ENCODE measurements around the gene CFAP251.
"Not testable (repeated sequence)": the region's sequence is repeated elsewhere in the genome, so short reads cannot be mapped to it uniquely, and the experiment has no call there.

The CFAP251 gene

DNA sequence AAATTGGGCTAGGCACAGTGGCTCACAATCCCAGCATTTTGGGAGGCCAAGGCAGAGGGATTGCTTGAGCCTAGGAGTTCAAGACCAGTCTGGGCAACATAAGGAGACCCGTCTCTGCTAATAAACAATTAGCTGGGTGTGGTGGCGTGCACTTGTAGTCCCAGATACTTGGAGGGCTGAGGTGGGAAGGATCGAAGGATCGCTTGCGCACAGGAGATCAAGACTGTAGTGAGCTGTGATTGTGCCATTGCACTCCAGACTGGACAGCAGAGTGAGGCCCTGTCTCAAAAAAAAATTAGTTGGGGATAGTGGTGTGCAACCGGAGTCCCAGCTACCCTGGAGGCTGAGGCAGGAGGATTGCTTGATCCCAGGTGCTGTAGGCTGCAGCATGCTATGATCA, 64.6 kb downstream of the CFAP251 start:
- H3K4me1 ChIP-seq (ENCODE audit: control insufficient read depth, insufficient read depth, low read length) = peaks cover 4% of the 10 kb centered on the region

DNA sequence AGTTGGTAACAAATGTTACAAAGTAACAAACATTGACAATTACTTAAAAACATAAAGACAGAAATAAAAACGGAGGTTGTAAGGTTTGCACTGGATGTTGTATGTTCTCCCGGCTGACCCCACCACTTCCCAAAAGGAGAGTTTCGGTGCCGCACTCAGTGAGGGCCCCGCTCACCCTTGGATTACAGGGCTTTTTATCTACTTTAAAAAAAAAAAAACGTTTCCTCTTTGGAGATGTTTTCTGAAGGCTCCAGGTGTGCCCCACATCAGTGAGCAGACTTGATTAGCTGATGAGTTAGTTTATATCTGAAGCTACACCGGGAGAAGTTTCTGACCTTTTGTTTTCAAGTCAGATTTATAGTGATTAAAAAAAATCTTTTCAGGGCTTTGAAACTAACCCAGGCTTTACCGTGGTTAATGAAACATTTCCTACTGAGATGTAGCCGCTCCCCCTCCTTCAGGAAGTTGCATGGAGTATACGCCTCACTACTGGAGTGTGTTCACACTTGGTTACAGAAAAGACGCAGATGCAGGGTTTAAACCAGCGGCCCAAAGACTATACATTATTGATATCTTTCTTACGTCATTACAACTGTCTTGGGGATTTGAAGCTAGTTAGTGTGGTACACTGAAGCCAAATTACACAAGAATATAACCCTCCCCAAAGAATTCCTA, 65.3 kb downstream of the CFAP251 start:
- Histone ChIP-seq H3K4me3 (ENCODE audit: low read length) (no peak overlapping the region), H3K36me3 (ENCODE audit: insufficient read depth, low read length) (no peaks in the 10 kb centered on the region), H3K4me1 (ENCODE audit: control insufficient read depth, insufficient read depth, low read length) (peaks cover 4% of the 10 kb centered on the region), H3K4me2 (ENCODE audit: low read length) (no peak overlapping the region), H3K27me3 (ENCODE audit: control insufficient read depth, insufficient read depth, low read length) (no peaks in the 10 kb centered on the region), H3K9ac (ENCODE audit: low read depth, low read length) (no peak overlapping the region), H3K9me3 (replicated peaks; ENCODE audit: low read length) (no peaks in the 10 kb centered on the region)

More for the DNA sequence above, 64.6 kb downstream of the CFAP251 start:
- H3K9me3 ChIP-seq (replicated peaks; ENCODE audit: low read length) = no peaks in the 10 kb centered on the region
- no peak overlapping the region for H3K4me2 ChIP-seq (ENCODE audit: low read length)
- no peaks in the 10 kb centered on the region for H3K27me3 ChIP-seq (ENCODE audit: control insufficient read depth, insufficient read depth, low read length)
- no peak overlapping the region for H3K9ac ChIP-seq (ENCODE audit: low read depth, low read length)
- no peaks in the 10 kb centered on the region for H3K36me3 ChIP-seq (ENCODE audit: insufficient read depth, low read length)
- H3K4me3 ChIP-seq (ENCODE audit: low read length) = no peak overlapping the region

DNA sequence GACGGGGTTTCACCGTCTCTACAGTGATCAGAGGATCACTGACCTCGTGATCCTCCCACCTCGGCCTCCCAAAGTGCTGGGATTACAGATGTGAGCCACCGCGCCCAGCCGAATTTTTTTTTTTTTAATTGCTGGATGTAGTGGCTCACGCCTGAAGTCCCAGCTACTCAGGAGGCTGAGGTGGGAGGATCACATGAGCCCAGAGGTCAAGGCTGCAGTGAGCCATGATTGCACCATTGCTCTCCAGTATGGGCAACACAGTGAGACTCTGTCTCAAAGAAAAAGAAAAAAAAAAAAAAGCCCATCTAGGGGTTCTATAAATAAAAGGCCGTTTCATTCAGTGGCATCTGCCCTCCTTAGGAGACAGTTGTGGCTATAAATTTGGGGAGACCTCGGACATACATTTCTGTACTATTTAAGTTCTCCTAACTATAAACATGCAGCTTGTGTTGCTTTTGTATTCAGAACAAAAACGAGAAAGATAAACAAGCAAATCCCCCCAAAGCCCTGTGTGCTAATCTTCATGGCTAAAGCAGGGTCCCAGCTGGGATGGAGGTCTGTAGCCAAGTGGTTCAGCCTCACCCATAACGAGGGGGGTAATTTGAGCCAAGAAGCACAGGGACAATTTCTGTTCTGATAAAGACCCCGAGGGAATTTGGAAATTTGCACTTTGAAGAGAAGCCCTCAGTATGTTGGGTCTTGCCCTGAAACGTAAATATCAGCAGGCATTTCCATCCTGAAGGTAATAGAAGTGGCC, 68.3 kb downstream of the CFAP251 start:
- Histone ChIP-seq H3K4me2 (ENCODE audit: low read length) (no peak overlapping the region), H3K4me3 (ENCODE audit: low read length) (no peak overlapping the region), H3K36me3 (ENCODE audit: insufficient read depth, low read length) (no peaks in the 10 kb centered on the region), H3K4me1 (ENCODE audit: control insufficient read depth, insufficient read depth, low read length) (peaks cover 14% of the 10 kb centered on the region), H3K9me3 (replicated peaks; ENCODE audit: low read length) (no peaks in the 10 kb centered on the region), H3K27me3 (ENCODE audit: control insufficient read depth, insufficient read depth, low read length) (no peaks in the 10 kb centered on the region), H3K9ac (ENCODE audit: low read depth, low read length) (no peak overlapping the region)

DNA sequence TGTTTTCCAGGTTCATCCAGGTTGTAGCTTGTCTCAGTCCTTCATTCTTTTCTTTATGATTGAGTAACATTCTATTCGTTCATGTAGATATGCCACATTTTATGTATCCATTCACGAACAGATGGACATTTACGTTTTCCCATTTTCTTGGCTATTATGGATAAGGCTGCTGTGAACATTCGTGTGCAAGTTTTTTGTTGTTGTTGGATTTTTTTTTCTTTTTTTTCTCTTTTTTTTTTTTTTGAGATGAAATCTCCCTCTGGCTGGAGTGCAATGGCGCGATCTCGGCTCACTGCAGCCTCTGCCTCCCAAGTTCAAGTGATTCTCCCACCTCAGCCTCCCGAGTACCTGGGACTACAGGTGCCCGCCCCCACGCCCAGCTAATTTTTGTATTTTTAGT, 70.1 kb downstream of the CFAP251 start:
- H3K4me2 ChIP-seq (ENCODE audit: low read length); H3K4me3 ChIP-seq (ENCODE audit: low read length): not testable (repeated sequence)

DNA sequence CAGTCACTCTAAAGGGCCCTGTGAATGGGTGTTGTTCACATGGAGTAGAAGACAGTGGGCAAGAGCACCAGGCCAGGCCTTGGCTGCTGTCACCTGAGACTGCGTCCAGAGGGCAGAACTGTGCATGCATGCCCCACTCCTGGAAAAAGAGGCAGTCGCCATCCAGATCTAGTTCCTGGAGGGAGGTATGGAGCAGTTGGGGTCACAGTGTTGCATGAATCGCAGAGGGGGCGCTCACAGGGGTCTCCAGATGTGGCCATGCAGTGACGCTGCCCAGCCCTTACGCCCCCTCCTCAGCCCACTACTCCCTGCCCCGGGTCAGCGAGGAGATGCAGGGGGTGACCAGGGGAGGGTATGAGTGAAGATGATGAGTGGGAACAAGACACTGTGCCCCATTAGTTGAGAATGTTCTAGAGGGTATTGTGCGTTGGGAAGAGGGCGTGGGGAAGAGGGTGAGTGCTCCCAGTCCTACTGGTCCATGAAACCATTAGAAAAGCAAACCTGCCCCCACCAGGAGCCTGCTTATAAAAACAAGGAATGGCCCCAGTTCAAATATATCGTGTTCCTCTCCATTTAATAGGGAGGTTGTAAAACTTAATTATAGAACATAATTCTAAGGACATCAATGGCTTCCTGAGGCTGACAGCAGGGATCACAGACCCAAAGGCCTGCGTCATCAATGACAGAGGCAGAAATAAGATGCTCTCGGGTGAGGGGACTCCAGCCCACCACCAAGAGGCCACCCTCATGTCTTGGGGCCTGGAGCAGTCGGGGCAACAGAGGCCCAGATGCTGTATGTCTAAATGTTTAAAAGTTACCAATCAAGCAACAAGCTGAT, 71.1 kb downstream of the CFAP251 start:
- no peak overlapping the region for H3K9ac ChIP-seq (ENCODE audit: low read depth, low read length)

More for the DNA sequence above, 70.1 kb downstream of the CFAP251 start:
- not testable (repeated sequence) for H3K9me3 ChIP-seq (replicated peaks; ENCODE audit: low read length); H3K9ac ChIP-seq (ENCODE audit: low read depth, low read length); H3K27me3 ChIP-seq (ENCODE audit: control insufficient read depth, insufficient read depth, low read length); H3K36me3 ChIP-seq (ENCODE audit: insufficient read depth, low read length)
- peaks cover 22% of the 10 kb centered on the region for H3K4me1 ChIP-seq (ENCODE audit: control insufficient read depth, insufficient read depth, low read length)

DNA sequence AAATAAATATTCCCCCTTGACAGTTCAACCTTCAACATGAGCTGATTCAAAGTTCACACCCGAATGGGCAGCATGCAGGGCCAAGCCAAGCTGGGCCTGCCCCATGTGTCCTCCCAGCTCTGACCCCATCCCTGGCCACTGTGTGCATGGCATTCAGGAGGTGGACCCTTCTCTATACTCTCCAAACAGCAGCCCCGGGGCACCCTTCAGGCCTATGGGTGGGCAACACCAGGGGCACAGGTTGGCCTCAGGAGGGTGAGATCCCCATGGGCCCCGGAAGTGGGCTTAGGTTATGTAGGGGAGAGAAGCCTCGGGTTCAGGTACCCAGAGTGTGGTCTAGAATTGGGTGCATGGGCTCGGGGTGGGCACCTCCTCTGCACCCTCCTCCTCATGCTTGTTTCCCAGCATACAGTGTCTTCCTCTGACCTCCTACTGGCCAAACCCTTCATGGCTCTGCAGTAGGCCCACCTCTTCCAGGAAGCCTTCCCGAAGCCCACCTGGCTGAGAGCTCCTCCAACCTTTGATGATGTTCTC, 71.8 kb downstream of the CFAP251 start:
- Histone ChIP-seq H3K27me3 (ENCODE audit: control insufficient read depth, insufficient read depth, low read length) (no peaks in the 10 kb centered on the region), H3K4me2 (ENCODE audit: low read length) (no peak overlapping the region), H3K9me3 (replicated peaks; ENCODE audit: low read length) (no peaks in the 10 kb centered on the region), H3K36me3 (ENCODE audit: insufficient read depth, low read length) (no peaks in the 10 kb centered on the region), H3K4me1 (ENCODE audit: control insufficient read depth, insufficient read depth, low read length) (peaks cover 22% of the 10 kb centered on the region), H3K4me3 (ENCODE audit: low read length) (no peak overlapping the region), H3K9ac (ENCODE audit: low read depth, low read length) (no peak overlapping the region)

More for the DNA sequence above, 71.1 kb downstream of the CFAP251 start:
- no peaks in the 10 kb centered on the region for H3K9me3 ChIP-seq (replicated peaks; ENCODE audit: low read length)
- H3K4me3 ChIP-seq (ENCODE audit: low read length) = no peak overlapping the region
- no peak overlapping the region for H3K4me2 ChIP-seq (ENCODE audit: low read length)
- H3K4me1 ChIP-seq (ENCODE audit: control insufficient read depth, insufficient read depth, low read length) = peaks cover 22% of the 10 kb centered on the region
- no peaks in the 10 kb centered on the region for H3K27me3 ChIP-seq (ENCODE audit: control insufficient read depth, insufficient read depth, low read length)
- no peaks in the 10 kb centered on the region for H3K36me3 ChIP-seq (ENCODE audit: insufficient read depth, low read length)

DNA sequence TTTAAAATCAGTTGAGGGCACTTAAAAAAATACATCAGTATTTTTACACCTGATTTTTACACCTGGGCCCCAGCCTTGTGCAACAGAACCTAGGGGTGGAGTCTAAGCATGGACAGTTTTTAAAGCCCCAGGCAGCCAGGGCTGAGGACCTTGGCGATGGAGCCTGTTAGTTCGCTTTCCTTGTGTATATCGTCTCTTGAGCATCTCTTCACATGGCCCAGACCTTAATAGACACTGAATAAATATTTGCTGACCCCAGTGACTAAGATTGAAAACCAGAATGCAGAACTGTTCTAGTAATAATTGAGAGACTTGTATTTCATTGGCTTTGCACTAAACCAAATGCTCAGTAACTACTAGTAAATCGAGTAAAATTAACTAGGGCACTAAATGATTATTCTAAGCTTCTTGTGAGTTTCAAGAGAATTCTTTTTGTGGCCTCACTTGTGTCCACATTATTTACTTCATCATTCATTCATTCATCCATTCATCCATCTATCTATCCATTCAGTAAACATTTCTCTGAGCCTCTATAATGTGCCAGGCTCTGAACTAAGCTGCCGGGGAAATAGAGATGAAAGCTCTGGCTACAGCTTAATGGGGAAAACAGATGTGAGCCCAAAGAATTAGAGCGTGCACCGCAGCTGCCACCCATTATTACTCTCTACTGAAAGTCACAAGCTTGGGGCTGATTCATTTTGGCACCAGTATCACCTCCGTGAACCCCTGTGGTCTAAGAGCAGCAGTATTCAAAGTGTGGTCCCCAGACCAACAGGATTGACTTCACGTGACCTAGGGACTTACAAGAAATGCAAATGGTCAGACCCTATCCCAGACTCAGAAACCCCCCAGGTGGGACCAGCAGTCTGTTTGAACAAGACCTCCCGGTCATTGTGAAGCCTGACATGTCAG, 72.6 kb downstream of the CFAP251 start:
- peak overlapping the region; percentile 71 for H3K9ac ChIP-seq (ENCODE audit: low read depth, low read length)
- no peaks in the 10 kb centered on the region for H3K36me3 ChIP-seq (ENCODE audit: insufficient read depth, low read length)
- H3K9me3 ChIP-seq (replicated peaks; ENCODE audit: low read length) = no peaks in the 10 kb centered on the region

DNA sequence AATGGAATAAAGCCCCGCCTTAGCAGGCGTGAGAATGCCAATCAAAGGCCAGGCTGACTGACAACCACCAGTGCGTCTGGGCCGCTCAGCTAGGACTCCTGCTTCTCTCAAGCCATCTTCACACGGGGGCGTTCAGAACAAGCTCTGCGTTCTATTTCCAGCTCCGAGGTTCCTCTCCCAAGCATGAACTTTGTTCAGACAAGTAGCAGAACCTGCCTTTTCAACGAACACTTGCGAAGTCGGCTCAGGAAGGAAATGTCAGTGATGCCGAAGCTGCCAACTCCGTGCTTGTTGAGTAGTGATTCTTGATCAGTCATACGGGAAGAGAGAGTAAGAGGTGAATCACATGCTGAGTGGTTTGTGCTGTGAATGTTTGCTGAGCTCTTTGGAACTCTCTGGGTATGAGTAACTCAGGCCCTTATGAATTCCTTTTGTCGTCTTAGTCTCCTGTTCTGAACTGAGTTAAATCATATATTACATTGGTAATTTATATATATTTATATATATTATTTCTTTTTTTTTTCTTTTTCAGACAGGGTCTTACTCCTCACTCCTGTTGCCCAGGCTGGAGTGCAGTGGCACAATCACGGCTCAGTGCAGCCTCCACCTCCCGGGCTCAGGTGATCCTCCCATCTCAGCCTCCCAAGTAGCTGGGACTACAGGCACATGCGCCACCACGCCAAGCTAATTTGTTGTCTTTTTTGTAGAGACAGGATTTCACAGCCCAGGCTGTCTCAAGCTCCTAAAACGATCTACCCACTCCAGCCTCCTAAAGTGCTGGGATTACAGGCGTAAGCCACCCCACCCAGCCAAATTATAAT, 73.9 kb downstream of the CFAP251 start:
- H3K4me1 ChIP-seq (ENCODE audit: control insufficient read depth, insufficient read depth, low read length) = peaks cover 22% of the 10 kb centered on the region
- H3K27me3 ChIP-seq (ENCODE audit: control insufficient read depth, insufficient read depth, low read length) = no peaks in the 10 kb centered on the region
- H3K36me3 ChIP-seq (ENCODE audit: insufficient read depth, low read length) = no peaks in the 10 kb centered on the region
- peak overlapping the region; percentile 53 for H3K4me2 ChIP-seq (ENCODE audit: low read length)
- no peaks in the 10 kb centered on the region for H3K9me3 ChIP-seq (replicated peaks; ENCODE audit: low read length)
- no peak overlapping the region for H3K4me3 ChIP-seq (ENCODE audit: low read length)
- H3K9ac ChIP-seq (ENCODE audit: low read depth, low read length) = peak overlapping the region; percentile 71

More for the DNA sequence above, 72.6 kb downstream of the CFAP251 start:
- H3K27me3 ChIP-seq (ENCODE audit: control insufficient read depth, insufficient read depth, low read length) = no peaks in the 10 kb centered on the region
- peaks cover 22% of the 10 kb centered on the region for H3K4me1 ChIP-seq (ENCODE audit: control insufficient read depth, insufficient read depth, low read length)
- H3K4me3 ChIP-seq (ENCODE audit: low read length) = no peak overlapping the region
- H3K4me2 ChIP-seq (ENCODE audit: low read length) = no peak overlapping the region

DNA sequence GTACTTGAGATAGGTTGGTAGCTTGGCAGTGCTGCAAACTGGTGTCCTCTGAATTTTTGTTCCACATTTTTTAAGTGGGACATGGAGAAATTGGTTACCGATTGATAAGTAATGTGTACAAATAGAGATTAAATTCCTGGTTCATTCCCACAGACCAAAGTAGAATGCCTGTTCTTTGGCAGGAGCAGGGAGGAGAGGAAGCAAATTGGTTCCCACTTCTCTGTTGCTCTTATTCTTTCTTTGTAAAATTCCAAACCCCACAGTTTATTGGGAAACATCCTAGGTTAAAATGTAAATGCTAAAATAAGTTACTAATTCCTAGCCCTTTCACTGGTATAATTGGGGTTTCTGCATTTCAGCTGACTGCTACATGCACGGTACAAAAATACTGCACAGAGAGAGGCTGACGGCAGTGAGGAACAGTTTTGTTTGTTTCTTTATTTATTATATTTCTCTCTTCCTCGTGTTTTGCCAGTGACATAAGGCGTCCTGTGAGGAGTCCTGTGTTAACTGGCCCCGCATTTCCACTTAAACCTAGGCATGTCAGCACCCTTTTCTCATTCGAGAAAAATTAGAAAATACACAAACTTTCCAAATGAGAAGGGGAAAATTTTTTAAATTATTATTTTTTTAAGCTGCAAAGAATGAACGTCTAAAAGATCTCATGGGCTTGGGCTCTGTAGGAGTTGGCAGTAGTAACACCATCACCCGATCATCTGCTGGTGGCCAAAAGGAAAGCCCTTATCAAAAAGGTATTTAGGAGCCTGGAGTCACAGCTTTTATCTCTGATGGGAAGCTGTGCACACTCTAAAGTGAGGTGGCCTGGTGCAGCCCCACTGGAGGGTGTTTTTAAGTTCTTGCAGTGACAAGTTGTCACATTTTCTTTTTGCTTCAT, 77.9 kb downstream of the CFAP251 start:
- Histone ChIP-seq H3K4me2 (ENCODE audit: low read length) (no peak overlapping the region), H3K4me3 (ENCODE audit: low read length) (no peak overlapping the region), H3K36me3 (ENCODE audit: insufficient read depth, low read length) (no peaks in the 10 kb centered on the region), H3K9me3 (replicated peaks; ENCODE audit: low read length) (peaks cover 3% of the 10 kb centered on the region), H3K27me3 (ENCODE audit: control insufficient read depth, insufficient read depth, low read length) (no peaks in the 10 kb centered on the region), H3K4me1 (ENCODE audit: control insufficient read depth, insufficient read depth, low read length) (peaks cover 12% of the 10 kb centered on the region), H3K9ac (ENCODE audit: low read depth, low read length) (no peak overlapping the region)
